HFFc6 (cell line): ENCODE data around the gene UBE3C. TPM values are rescaled to one million over a fixed set of nuclear protein-coding genes. Genes with fewer than 3 reads are reported as not detected.

ENCODE experiments used
- DNase-seq: peaks from one replicate; pipeline ENCODE4 v3.0.0-alpha.2; 2018
- H3K27ac Mint-ChIP-seq: 2 replicates; pipeline ENCODE4 v1.8.0; 2020; ENCODE audit warnings: mild to moderate bottlenecking, mixed read lengths
- H3K27me3 Mint-ChIP-seq: 2 replicates; pipeline ENCODE4 v1.8.0; 2021; ENCODE audit warnings: mild to moderate bottlenecking, moderate library complexity, mixed read lengths; ENCODE audit not compliant: insufficient read depth
- H3K36me3 Mint-ChIP-seq: 2 replicates; pipeline ENCODE4 v1.8.0; 2021; ENCODE audit warnings: low read depth, mixed read lengths
- H3K4me1 Mint-ChIP-seq: 2 replicates; pipeline ENCODE4 v1.8.0; 2020; ENCODE audit warnings: low read depth, mixed read lengths
- H3K4me3 Mint-ChIP-seq: 2 replicates; pipeline ENCODE4 v1.8.0; 2020; ENCODE audit warnings: mild to moderate bottlenecking, moderate library complexity, mixed read lengths
- H3K9me3 Mint-ChIP-seq: 2 replicates; pipeline ENCODE4 v1.8.0; 2020; ENCODE audit warnings: mild to moderate bottlenecking, mixed read lengths
- CTCF ChIP-seq: fragments of 200-600 bp; sonication (generic); IDR thresholded peaks from 2 replicates; pipeline ENCODE4 v1.5.0; 2021; ENCODE audit warnings: antibody characterized with exemption, mild to moderate bottlenecking
- total RNA-seq, 6 experiments: library from RNA; stranded (reverse); fragmentation: NEBNext Ultra II Directional; extraction: Animal tissue kit (Norgen Biotek cat#: 25700); gene quantifications; 2 replicates in 1 of 6; 3 replicates in 5 of 6; pipeline ENCODE4 v1.2.3, GENCODE V29; 2021

Gene UBE3C
- total RNA-seq, 6 experiments from 2014 or later = 64.2 to 80.1 (median 73.1) TPM

GRCh38 chr7:157280216-157280841, 141.6 kb downstream of the UBE3C start:
- no peak for DNase-seq
- H3K27ac Mint-ChIP-seq = no peak overlapping the region
- H3K27me3 Mint-ChIP-seq = peaks cover 1% of the 10 kb centered on the region; the same call in 1 of the 2 replicates
- H3K4me1 Mint-ChIP-seq = peaks cover 16% of the 10 kb centered on the region
- no peaks in the 10 kb centered on the region for H3K36me3 Mint-ChIP-seq
- H3K9me3 Mint-ChIP-seq = no peaks in the 10 kb centered on the region
- H3K4me3 Mint-ChIP-seq = no peak overlapping the region
- TF ChIP-seq CTCF = no peak

DNA sequence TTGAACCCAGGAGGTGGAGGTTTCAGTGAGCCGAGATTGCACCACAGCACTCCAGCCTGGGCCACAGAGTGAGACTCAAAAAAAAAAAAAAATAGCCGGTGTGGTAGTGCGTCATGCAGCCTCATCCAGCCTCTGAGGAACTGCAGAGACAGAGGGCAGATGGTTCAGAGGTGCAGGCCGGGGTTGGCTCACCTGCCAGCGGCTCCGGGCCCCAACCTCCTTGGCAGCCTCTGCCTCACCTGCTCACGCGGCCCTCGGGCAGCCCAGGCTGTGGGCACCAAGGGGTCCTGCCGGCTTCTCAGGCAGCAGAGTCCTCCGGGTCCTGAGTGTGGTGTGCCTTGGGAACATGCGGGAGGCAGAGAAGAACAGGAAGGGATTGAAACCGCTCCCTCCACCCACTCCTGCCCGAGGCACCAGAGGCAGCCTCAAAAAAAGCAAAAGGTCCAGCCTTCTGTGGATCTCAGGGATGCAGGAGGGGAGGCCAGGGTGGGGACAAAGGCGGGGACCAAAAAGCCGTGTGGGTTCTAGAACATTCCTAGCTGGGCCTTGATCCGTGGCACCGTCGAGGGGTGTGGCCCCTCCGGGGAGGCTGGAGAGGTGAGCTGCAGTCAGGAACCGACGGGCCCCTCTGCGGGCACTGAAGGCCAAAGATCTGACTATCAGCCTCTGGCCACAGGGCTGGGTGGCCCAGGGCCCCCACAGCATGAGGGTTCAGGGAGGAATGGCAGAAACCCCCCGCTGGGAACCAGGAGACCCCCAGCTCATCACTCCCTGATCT, 142.7 kb downstream of the UBE3C start:
- TF ChIP-seq CTCF = no peak
- H3K27ac Mint-ChIP-seq = no peak overlapping the region
- no peaks in the 10 kb centered on the region for H3K9me3 Mint-ChIP-seq
- DNase-seq = no peak
- peaks cover 14% of the 10 kb centered on the region for H3K4me1 Mint-ChIP-seq
- H3K4me3 Mint-ChIP-seq = no peak overlapping the region
- no peaks in the 10 kb centered on the region for H3K36me3 Mint-ChIP-seq
- H3K27me3 Mint-ChIP-seq = peaks cover 1% of the 10 kb centered on the region; the same call in 1 of the 2 replicates

DNA sequence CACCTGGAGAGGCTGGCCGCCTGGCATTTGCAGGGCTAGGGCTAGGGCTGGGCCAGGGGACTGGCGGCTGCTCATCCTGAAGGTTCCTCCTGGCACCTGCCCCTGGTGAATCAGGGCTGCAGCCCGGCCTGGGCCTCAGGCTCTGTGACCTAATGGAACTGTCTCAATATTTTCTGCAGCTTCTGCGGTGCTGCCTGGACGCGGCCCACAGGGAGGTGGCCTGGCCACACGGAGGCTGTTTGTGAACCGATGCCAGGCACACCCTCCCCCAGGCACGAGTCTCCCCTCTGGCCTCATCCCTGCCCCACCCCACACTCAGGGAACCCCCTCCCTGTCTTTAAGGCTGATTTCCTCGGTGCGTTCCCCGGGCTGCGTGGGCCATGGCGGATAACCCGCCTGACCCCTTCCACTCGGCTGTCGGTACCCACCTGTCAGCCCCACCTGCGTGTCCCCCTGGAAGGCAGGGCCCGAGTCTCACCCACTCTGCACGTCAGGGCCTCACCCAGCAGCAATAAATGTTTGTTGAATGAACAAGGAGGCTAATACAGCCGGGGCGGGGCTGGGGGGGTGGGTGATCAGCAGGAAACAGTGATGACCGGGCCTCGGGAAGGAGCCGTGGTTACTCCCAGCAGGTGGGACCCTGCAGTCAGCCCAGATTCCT, 143.5 kb downstream of the UBE3C start:
- DNase-seq = no peak
- Mint-ChIP-seq H3K9me3 (no peaks in the 10 kb centered on the region), H3K4me3 (no peak overlapping the region), H3K27me3 (peaks cover 1% of the 10 kb centered on the region; the same call in 1 of the 2 replicates), H3K4me1 (peaks cover 5% of the 10 kb centered on the region), H3K36me3 (no peaks in the 10 kb centered on the region), H3K27ac (no peak overlapping the region)
- TF ChIP-seq CTCF = no peak

- no peak for DNase-seq
- H3K36me3 Mint-ChIP-seq = peaks cover 8% of the 10 kb centered on the region
- H3K27me3 Mint-ChIP-seq = peaks cover 2% of the 10 kb centered on the region
- no peak for TF ChIP-seq CTCF
- no peak overlapping the region for H3K27ac Mint-ChIP-seq
- H3K4me1 Mint-ChIP-seq = no peaks in the 10 kb centered on the region
- H3K4me3 Mint-ChIP-seq = no peak overlapping the region
- peaks cover 7% of the 10 kb centered on the region; the same call in 1 of the 2 replicates for H3K9me3 Mint-ChIP-seq
Observed at GRCh38 chr7:157284229-157285014, 145.7 kb downstream of the UBE3C start.

DNA sequence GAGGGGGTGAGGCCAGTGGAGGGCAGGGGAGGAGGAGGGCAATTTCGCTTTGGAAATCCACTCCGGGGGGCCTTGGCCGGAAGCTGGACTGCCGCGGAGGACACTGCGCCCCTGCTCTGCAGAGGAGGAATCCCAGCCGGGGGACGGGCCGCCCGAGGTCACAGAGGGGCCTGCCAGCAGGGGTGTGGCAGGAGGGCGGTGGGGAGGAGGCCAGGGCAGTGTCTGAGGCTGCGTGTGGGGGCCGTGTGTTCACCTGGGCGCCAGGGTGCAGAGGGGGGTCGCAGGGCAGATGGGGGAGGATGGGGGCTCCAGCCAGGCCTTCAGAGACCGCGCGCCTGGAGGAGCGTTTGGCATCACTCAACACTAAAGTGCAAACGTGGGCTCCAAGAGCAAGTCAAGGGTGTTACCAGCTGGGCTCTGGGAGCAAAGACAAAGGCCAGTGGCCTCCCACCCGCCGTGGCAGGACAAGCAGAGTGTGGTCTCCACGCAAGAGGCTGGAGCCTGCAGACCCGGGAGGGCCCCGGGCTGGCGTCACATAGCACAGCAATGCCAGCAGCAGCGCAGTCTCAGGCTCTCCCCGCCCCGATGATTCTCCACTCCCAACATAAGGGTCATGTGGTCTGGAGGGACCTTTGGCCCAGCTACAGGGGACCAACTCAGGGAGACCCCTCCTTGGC, 152.8 kb downstream of the UBE3C start:
- peaks cover 7% of the 10 kb centered on the region; the same call in 1 of the 2 replicates for H3K9me3 Mint-ChIP-seq
- no peak for TF ChIP-seq CTCF

More for the DNA sequence above, 152.8 kb downstream of the UBE3C start:
- Mint-ChIP-seq H3K36me3 (peaks cover 8% of the 10 kb centered on the region), H3K27ac (no peak overlapping the region), H3K4me3 (no peak overlapping the region), H3K27me3 (peaks cover 2% of the 10 kb centered on the region), H3K4me1 (no peaks in the 10 kb centered on the region)
- no peak for DNase-seq
